Ascending aorta (tissue), 2 donors: ENCODE data around the gene RASEF. TPM values are rescaled to one million over a fixed set of nuclear protein-coding genes. Genes with fewer than 3 reads are reported as not detected.

Source experiments
- DNase-seq, 2 donors: peaks; one replicate each; pipeline ENCODE4 v3.0.0-alpha.2; 2019; ENCODE audit warnings: low spot score in 2 of 2
- H3K27ac ChIP-seq, 2 donors: fragments of 200-600 bp; sonication (generic); one replicate each; pipeline ENCODE4 v1.5.1; 2016 to 2017; ENCODE audit warnings: mild to moderate bottlenecking in 1 of 2
- H3K27me3 ChIP-seq: fragments of 200-600 bp; sonication (generic); one replicate; pipeline ENCODE4 v1.5.1; 2017
- H3K36me3 ChIP-seq, 2 donors: fragments of 200-600 bp; sonication (generic); one replicate each; pipeline ENCODE4 v1.5.1; 2016
- H3K4me1 ChIP-seq, 2 donors: fragments of 200-600 bp; sonication (generic); one replicate each; pipeline ENCODE4 v1.5.1; 2016 to 2017; ENCODE audit warnings: mild to moderate bottlenecking in 1 of 2
- H3K4me3 ChIP-seq, 2 donors: fragments of 200-600 bp; sonication (generic); one replicate each; pipeline ENCODE4 v1.5.1; 2016 to 2017; ENCODE audit warnings: mild to moderate bottlenecking in 1 of 2
- H3K9me3 ChIP-seq, 2 donors: fragments of 200-600 bp; sonication (generic); one replicate each; pipeline ENCODE4 v1.5.1; 2016
- intact Hi-C: fragments of 100-400 bp; cut with DNase I; formaldehyde crosslinking; loops from one replicate; pipeline ENCODE4 v1.15.1; 2023
- total RNA-seq: library from RNA; depleted of rRNA; stranded (reverse); fragments of >200 nt; gene quantifications from one replicate; pipeline ENCODE4 v1.1.0, GENCODE V29; 2016
- TF ChIP-seq, protein P1 (sequence below), 3 experiments: fragments of 200-600 bp in 2 of 3; fragments of 450-650 bp in 1 of 3; sonication (generic) in 2 of 3; IDR thresholded peaks; one replicate each; pipeline ENCODE4 v1.5.1; 2016 to 2019; ENCODE audit warnings: antibody characterized with exemption in 3 of 3, mild to moderate bottlenecking in 1 of 3, moderate library complexity in 1 of 3

Gene RASEF
- total RNA-seq, 1 donor from 2014 or later: not detected

DNA sequence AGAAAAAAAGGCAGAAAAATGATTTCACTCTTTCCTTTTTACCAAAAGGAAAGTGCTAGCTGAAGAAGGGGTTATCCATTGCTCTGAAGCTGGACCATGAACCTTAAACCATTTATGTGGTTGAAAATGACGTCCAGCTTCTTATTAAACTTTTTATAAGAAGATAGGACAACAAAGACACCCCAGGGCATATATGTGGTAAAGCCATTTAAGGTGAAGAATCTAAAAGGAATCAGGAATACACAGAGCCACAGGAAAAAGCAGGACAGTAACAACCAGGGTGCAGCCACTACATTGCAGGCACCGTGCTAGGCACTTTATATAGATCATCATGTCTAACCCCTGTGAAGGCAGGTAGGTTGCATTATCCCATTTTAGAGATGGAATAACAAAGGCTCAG is 42.1 kb downstream of the RASEF start:
- TF ChIP-seq, protein P1, sequence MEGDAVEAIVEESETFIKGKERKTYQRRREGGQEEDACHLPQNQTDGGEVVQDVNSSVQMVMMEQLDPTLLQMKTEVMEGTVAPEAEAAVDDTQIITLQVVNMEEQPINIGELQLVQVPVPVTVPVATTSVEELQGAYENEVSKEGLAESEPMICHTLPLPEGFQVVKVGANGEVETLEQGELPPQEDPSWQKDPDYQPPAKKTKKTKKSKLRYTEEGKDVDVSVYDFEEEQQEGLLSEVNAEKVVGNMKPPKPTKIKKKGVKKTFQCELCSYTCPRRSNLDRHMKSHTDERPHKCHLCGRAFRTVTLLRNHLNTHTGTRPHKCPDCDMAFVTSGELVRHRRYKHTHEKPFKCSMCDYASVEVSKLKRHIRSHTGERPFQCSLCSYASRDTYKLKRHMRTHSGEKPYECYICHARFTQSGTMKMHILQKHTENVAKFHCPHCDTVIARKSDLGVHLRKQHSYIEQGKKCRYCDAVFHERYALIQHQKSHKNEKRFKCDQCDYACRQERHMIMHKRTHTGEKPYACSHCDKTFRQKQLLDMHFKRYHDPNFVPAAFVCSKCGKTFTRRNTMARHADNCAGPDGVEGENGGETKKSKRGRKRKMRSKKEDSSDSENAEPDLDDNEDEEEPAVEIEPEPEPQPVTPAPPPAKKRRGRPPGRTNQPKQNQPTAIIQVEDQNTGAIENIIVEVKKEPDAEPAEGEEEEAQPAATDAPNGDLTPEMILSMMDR (IDR thresholded peaks at IDR 0.05): no peak
- Histone ChIP-seq H3K27ac (no peak overlapping the region), H3K36me3 (no peaks in the 10 kb centered on the region), H3K27me3 (no peaks in the 10 kb centered on the region), H3K4me3 (no peak overlapping the region), H3K9me3 (no peaks in the 10 kb centered on the region), H3K4me1 (no peaks in the 10 kb centered on the region)
- no peak for DNase-seq
- intact Hi-C loops: no loop called here

DNA sequence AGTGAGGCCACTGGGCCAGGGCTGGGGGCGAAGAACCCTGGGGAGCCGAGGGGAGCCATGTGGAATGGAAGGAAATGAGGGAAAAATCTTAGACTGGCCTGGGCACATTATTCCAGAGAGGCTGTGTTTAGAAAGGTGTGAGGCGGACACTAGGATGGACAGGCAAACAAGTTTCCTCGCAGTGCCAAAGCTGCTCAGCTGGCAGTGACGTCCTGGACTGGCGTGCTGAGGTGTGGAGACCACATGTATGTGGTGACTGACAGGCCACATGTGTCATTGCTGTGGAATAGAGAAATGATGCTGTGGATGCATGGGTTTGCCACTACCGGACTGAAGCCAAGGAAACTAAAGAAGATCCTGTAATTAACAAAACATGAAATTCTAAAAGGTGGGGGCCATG is 42.6 kb downstream of the RASEF start:
- H3K36me3 ChIP-seq: no peaks in the 10 kb centered on the region
- H3K9me3 ChIP-seq: no peaks in the 10 kb centered on the region
- no peak overlapping the region for H3K27ac ChIP-seq
- no peak for DNase-seq
- H3K27me3 ChIP-seq: no peaks in the 10 kb centered on the region
- no peak overlapping the region for H3K4me3 ChIP-seq
- no peaks in the 10 kb centered on the region for H3K4me1 ChIP-seq
- TF ChIP-seq, protein P1 (IDR thresholded peaks at IDR 0.05): no peak
- intact Hi-C loops: no loop called here

DNA sequence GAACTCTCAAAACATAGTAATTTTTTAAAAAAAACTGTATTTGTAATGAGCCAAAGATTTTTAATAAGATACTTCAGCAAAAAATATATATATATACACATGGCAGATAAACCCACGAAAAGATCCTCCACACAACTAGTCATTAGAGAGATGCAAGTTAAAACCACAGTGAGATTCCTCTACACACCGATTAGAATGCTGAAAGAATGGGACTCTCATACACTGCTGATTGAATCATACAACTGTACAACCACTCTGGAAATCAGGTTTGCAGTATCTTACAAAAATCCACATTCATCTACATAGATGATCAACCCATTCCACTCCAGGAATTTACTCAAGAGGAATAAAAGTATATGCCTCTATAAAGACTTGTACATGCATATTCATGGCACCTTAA is 43.7 kb downstream of the RASEF start:
- TF ChIP-seq, protein P1 (IDR thresholded peaks at IDR 0.05): no peak
- Histone ChIP-seq H3K36me3 (no peaks in the 10 kb centered on the region), H3K4me1 (no peaks in the 10 kb centered on the region), H3K4me3 (no peak overlapping the region), H3K9me3 (no peaks in the 10 kb centered on the region), H3K27ac (no peak overlapping the region), H3K27me3 (no peaks in the 10 kb centered on the region)
- no peak for DNase-seq
- intact Hi-C loops: no loop called here

DNA sequence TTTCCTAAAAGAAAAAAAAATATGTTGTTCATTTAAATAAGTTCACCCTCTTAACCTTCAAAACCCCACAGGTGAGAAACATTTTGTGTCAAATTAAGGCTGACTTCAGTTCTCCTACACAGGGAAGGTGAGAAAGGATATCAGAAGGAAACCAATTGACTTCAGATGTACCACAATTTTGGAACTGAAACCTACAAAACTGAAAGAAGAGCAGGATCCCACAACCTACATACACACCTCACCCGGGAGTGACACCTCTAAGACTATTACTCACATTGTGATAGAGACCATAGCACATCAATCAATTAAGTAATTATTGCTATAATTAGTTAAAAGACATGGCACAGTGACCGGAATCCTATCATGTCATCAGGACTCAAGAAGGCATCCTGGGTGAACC is 47.0 kb downstream of the RASEF start:
- TF ChIP-seq, protein P1 (IDR thresholded peaks at IDR 0.05): no peak
- no peak for DNase-seq

DNA sequence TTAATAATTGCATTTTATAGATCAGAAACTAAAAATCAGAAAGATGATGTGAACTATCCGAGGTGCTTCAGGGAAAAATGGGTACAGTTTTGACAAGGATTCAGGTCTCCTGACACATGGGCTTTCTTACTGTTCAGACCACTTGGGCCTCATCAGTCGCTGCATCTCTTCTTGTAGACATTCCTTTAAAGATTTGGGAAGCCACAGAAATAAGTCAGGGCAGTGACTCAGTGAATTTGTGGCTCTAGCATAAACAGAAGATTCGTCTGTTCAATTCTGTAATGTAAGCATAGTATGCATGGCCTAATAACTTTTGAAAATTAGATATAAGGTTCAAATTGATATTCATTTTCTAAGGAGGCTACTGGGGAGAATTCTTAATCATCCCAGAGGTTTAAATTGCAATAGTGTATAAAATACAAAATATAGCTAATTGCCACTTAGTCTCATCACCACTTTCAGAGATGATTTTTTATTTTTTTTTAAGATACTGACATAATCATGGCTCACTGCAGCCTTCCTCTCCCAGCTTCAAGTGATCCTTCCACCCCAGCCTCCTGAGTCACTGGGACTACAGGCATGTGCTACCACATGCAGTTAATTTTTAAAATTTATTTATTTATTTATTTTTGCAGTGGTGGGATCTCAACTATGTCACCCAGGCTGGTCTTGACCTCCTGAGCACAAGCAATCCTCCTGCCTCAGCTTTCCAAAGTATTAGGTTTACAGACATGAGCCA is 48.9 kb downstream of the RASEF start:
- TF ChIP-seq, protein P1 (IDR thresholded peaks at IDR 0.05): no peak

More for the DNA sequence above, 47.0 kb downstream of the RASEF start:
- H3K27me3 ChIP-seq: no peaks in the 10 kb centered on the region
- no peaks in the 10 kb centered on the region for H3K36me3 ChIP-seq
- no peak overlapping the region for H3K27ac ChIP-seq
- no peak overlapping the region for H3K4me3 ChIP-seq
- no peaks in the 10 kb centered on the region for H3K4me1 ChIP-seq
- intact Hi-C loops: no loop called here
- H3K9me3 ChIP-seq: no peaks in the 10 kb centered on the region

More for the DNA sequence above, 48.9 kb downstream of the RASEF start:
- intact Hi-C loops: no loop called here
- no peaks in the 10 kb centered on the region for H3K9me3 ChIP-seq
- H3K36me3 ChIP-seq: no peaks in the 10 kb centered on the region
- no peak overlapping the region for H3K4me3 ChIP-seq
- no peaks in the 10 kb centered on the region for H3K4me1 ChIP-seq
- DNase-seq: no peak
- H3K27ac ChIP-seq: no peak overlapping the region
- no peaks in the 10 kb centered on the region for H3K27me3 ChIP-seq
